Islet precursor cell (in vitro differentiated cells): ENCODE results near the gene SIN3A.
"Not testable (repeated sequence)": the region's sequence is repeated elsewhere in the genome, so short reads cannot be mapped to it uniquely, and the experiment has no call there.

Source experiments
- DNase-seq: peaks from one replicate; pipeline ENCODE4 v3.0.0-alpha.2; 2018

Gene SIN3A

GRCh38 chr15:75352186-75353080 is 99.1 kb downstream of the SIN3A start:
- no peak for DNase-seq

GRCh38 chr15:75350601-75351361 is 100.7 kb downstream of the SIN3A start:
- DNase-seq, result no peak

GRCh38 chr15:75349851-75350588 is 101.5 kb downstream of the SIN3A start:
- DNase-seq, result peak; percentile 47

- not testable (repeated sequence) for DNase-seq
Observed at GRCh38 chr15:75349351-75349669, 102.2 kb downstream of the SIN3A start.

- peak; percentile 58 for DNase-seq
Observed at GRCh38 chr15:75348562-75349350, 102.7 kb downstream of the SIN3A start.

- DNase-seq, result no peak
Observed at GRCh38 chr15:75348034-75348561, 103.4 kb downstream of the SIN3A start.

- peak; percentile 74 for DNase-seq
Observed at GRCh38 chr15:75347222-75348033, 104.1 kb downstream of the SIN3A start.

- no peak for DNase-seq
Observed at GRCh38 chr15:75346796-75347221, 104.7 kb downstream of the SIN3A start, which contains the start of gene NEIL1. NEIL1 (plus strand) TSS chr15:75347039; CDS start chr15:75348906, 1,867 bp downstream.

- DNase-seq, result not testable (repeated sequence)
Observed at GRCh38 chr15:75343953-75344352, 107.5 kb downstream of the SIN3A start.

GRCh38 chr15:75342221-75342620 is 109.3 kb downstream of the SIN3A start:
- DNase-seq, result peak; percentile 54

GRCh38 chr15:75339531-75340240 is 111.8 kb downstream of the SIN3A start:
- DNase-seq, result no peak

GRCh38 chr15:75338661-75339240 is 112.7 kb downstream of the SIN3A start:
- DNase-seq, result no peak

GRCh38 chr15:75335705-75336355 is 115.7 kb downstream of the SIN3A start, which contains the start of gene COMMD4:
COMMD4 (plus strand) TSS chr15:75336063; CDS start chr15:75336090, 27 bp downstream.
- DNase-seq, result peak; percentile 97

- DNase-seq, result no peak
Observed at GRCh38 chr15:75335313-75335704, 116.2 kb downstream of the SIN3A start.

GRCh38 chr15:75333654-75334419 is 117.7 kb downstream of the SIN3A start:
- not testable (repeated sequence) for DNase-seq

GRCh38 chr15:75332093-75332492 is 119.4 kb downstream of the SIN3A start:
- not testable (repeated sequence) for DNase-seq

GRCh38 chr15:75329571-75329970 is 121.9 kb downstream of the SIN3A start:
- DNase-seq, result no peak

GRCh38 chr15:75328493-75329314 is 122.8 kb downstream of the SIN3A start:
- DNase-seq, result no peak
